ENCODE measurements around the gene CDH4.

- TF ChIP-seq POLR2A (IDR thresholded peaks at IDR 0.05; ENCODE audit: low read length) (no peak), GATA1 (IDR thresholded peaks at IDR 0.05; ENCODE audit: low read depth, low read length) (no peak)
Observed at GRCh38 chr20:61934716-61935530, 682.9 kb downstream of the CDH4 start.
